MCF 10A (cell line): ENCODE measurements around the gene MIA2. TPM values are rescaled to one million over a fixed set of nuclear protein-coding genes. Genes with fewer than 3 reads are reported as not detected.
"Not testable (repeated sequence)": the region's sequence is repeated elsewhere in the genome, so short reads cannot be mapped to it uniquely, and the experiment has no call there.

Source experiments
- BruUV-seq: library from RNA; stranded (reverse); fragments of 400-500 nt; replicated peaks from 2 replicates; lab custom pipeline; 2021; lab: Mats Ljungman, UMichigan
- CTCF ChIA-PET: fragments of 300-600 bp; sonication (Branson Sonifier 250); formaldehyde crosslinking; extraction: SDS; loops from one replicate; lab custom pipeline; 2021; ENCODE audit warnings: antibody characterized with exemption, inconsistent platforms; lab: Yijun Ruan, JAX
- POLR2A ChIA-PET: fragments of 300-600, 350-650 bp; sonication (Branson Sonifier 250); formaldehyde crosslinking; extraction: SDS; loops from one replicate; lab custom pipeline; 2020; ENCODE audit warnings: antibody characterized with exemption, inconsistent platforms; lab: Yijun Ruan, JAX
- DNase-seq: peaks from one replicate; pipeline ENCODE4 v3.0.0-alpha.2; 2018; ENCODE audit not compliant: unreplicated experiment
- H3K27ac Mint-ChIP-seq: one replicate; pipeline ENCODE4 v1.8.0; 2022; ENCODE audit warnings: mild to moderate bottlenecking, low read depth, mixed read lengths; ENCODE audit not compliant: unreplicated experiment
- H3K27me3 Mint-ChIP-seq: one replicate; pipeline ENCODE4 v1.8.0; 2022; ENCODE audit warnings: mixed read lengths; ENCODE audit not compliant: insufficient read depth, unreplicated experiment
- H3K36me3 Mint-ChIP-seq: one replicate; pipeline ENCODE4 v1.8.0; 2022; ENCODE audit warnings: mild to moderate bottlenecking, moderate library complexity, mixed read lengths; ENCODE audit not compliant: insufficient read depth, unreplicated experiment
- H3K4me1 Mint-ChIP-seq: one replicate; pipeline ENCODE4 v1.8.0; 2022; ENCODE audit warnings: mixed read lengths; ENCODE audit not compliant: insufficient read depth, unreplicated experiment
- H3K4me3 Mint-ChIP-seq: one replicate; pipeline ENCODE4 v1.8.0; 2022; ENCODE audit warnings: mild to moderate bottlenecking, moderate library complexity, mixed read lengths; ENCODE audit not compliant: unreplicated experiment
- H3K9me3 Mint-ChIP-seq: one replicate; pipeline ENCODE4 v1.8.0; 2022; ENCODE audit warnings: mixed read lengths; ENCODE audit not compliant: unreplicated experiment
- intact Hi-C: fragments of 100-400 bp; cut with micrococcal nuclease; formaldehyde crosslinking; loops from 2 replicates; pipeline ENCODE4 v1.14.1; 2022
- total RNA-seq: library from RNA; stranded (reverse); gene quantifications from 2 replicates; pipeline ENCODE4 v1.2.3, GENCODE V29; 2022
- TF ChIP-seq, protein P1 (sequence below): fragments of 200-600 bp; IDR thresholded peaks from one replicate; pipeline ENCODE4 v1.8.0; 2022; ENCODE audit warnings: antibody characterized with exemption, mild to moderate bottlenecking; ENCODE audit not compliant: unreplicated experiment

Gene MIA2
- total RNA-seq, 1 experiment from 2014 or later: 63.2 TPM

DNA sequence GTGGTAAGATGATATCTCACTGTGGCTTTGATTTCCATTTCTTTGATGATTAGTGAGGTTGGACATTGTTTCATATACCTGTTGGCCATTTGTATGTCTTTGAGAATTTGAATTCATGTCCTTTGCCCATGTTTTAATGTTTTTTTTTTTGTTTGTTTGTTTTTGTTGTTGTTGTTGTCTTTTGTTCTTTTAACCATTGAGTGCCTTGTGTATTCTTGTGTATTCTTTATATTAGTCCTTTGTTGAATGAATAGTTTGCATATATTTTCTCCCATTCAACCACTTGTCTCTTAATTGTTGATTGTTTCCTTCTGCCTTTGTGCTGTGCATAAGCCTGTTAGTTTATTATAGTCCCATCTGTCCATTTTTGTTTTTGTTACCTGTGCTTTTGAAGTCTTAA, 126.6 kb downstream of the MIA2 start:
- intact Hi-C loops: no loop called here
- TF ChIP-seq, protein P1, sequence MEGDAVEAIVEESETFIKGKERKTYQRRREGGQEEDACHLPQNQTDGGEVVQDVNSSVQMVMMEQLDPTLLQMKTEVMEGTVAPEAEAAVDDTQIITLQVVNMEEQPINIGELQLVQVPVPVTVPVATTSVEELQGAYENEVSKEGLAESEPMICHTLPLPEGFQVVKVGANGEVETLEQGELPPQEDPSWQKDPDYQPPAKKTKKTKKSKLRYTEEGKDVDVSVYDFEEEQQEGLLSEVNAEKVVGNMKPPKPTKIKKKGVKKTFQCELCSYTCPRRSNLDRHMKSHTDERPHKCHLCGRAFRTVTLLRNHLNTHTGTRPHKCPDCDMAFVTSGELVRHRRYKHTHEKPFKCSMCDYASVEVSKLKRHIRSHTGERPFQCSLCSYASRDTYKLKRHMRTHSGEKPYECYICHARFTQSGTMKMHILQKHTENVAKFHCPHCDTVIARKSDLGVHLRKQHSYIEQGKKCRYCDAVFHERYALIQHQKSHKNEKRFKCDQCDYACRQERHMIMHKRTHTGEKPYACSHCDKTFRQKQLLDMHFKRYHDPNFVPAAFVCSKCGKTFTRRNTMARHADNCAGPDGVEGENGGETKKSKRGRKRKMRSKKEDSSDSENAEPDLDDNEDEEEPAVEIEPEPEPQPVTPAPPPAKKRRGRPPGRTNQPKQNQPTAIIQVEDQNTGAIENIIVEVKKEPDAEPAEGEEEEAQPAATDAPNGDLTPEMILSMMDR: no peak
- Mint-ChIP-seq H3K9me3 (no peaks in the 10 kb centered on the region), H3K27ac (no peak overlapping the region), H3K36me3 (peaks cover 42% of the 10 kb centered on the region), H3K4me1 (no peaks in the 10 kb centered on the region), H3K4me3 (no peak overlapping the region), H3K27me3 (no peaks in the 10 kb centered on the region)
- DNase-seq: no peak
- BruUV-seq: no TSS peak
- ChIA-PET CTCF (interaction anchor here (0.7 kb wide), 1 partner anchor 1468 kb away, joined by 3 read pairs; no protein-coding TSS in a partner anchor), POLR2A (no interaction called here)

DNA sequence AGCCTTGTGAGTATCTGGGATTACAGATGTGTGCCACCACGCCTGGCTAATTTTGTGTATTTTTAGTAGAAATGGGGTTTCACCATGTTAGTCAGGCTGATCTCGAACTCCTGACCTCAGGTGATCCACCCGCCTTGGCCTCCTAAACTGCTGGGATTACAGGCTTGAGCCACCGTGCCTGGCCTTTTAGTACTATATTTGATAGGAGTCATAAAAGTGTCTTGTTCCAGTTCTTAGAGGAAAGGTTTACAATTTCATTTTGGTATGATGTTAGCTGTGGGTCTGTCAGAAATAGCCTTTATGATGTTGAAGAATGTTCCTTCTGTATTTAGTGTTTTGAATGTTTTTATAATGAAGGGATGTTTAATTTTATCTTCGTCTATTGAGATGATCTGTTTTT, 127.8 kb downstream of the MIA2 start:
- BruUV-seq, H3K4me3 Mint-ChIP-seq, H3K4me1 Mint-ChIP-seq, POLR2A ChIA-PET, H3K27me3 Mint-ChIP-seq, CTCF ChIA-PET, DNase-seq, H3K9me3 Mint-ChIP-seq, H3K27ac Mint-ChIP-seq, intact Hi-C loops: not testable (repeated sequence)
- peaks cover 50% of the 10 kb centered on the region for H3K36me3 Mint-ChIP-seq

DNA sequence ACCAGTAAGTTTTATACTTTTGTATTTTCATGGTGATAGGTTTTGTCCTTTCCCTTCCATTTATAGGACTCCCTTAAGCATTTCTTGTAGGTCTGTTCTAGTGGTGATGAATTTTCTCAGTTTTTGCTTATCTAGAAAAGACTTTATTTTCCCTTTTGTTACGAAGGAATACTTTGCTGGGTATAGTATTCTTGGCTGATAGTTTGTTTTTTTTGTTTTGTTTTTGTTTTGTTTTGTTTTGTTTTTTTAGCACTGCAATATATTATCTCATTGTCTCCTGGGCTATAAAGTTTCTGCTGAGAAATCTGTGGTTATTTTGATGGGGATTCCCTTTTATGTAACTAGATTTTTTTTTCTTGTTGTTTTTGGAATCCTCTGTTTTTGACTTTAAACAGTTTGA, 130.8 kb downstream of the MIA2 start:
- Mint-ChIP-seq H3K9me3 (no peaks in the 10 kb centered on the region), H3K4me3 (no peak overlapping the region), H3K36me3 (peaks cover 46% of the 10 kb centered on the region), H3K27ac (no peak overlapping the region), H3K4me1 (peaks cover 6% of the 10 kb centered on the region), H3K27me3 (no peaks in the 10 kb centered on the region)
- BruUV-seq: no TSS peak
- CTCF ChIA-PET: no interaction called here
- TF ChIP-seq, protein P1: no peak
- intact Hi-C loops: no loop called here
- DNase-seq: no peak
- POLR2A ChIA-PET: no interaction called here

DNA sequence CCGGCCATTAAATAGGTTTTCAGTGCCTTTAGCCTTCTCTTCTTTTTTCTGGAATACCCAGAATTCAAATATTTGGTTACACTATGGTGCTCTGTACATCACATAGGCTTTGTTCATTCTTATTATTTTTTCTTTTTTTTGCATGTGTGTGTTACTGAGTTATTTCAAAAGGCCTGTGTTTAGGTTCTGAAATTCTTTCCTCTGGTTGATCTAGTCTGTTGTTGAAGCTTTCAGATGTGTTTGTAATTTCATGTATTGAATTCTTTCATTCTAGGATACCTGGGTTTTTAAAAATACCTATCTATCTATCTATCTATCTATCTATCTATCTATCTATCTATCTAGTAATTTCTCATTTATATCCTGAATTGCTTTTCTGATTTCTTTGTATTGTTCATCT, 131.6 kb downstream of the MIA2 start:
- intact Hi-C loops: loop anchor here (5.0 kb wide), 1 partner anchor 133 kb away; the partner anchor contains the start of gene MIA2
- Mint-ChIP-seq H3K36me3 (peaks cover 44% of the 10 kb centered on the region), H3K4me1 (peaks cover 6% of the 10 kb centered on the region), H3K27me3 (no peaks in the 10 kb centered on the region), H3K4me3 (no peak overlapping the region), H3K27ac (no peak overlapping the region), H3K9me3 (no peaks in the 10 kb centered on the region)
- TF ChIP-seq, protein P1: no peak
- ChIA-PET POLR2A (interaction anchor here (0.7 to 1.2 kb wide), 3 partner anchors 190 to 252 kb away, joined by 3 to 4 read pairs (median 4); partner anchors contain the start of genes PNN and TRAPPC6B), CTCF (interaction anchor here (0.6 to 1.2 kb wide), 5 partner anchors 28 to 1384 kb away, joined by 3 to 4 read pairs (median 3); no protein-coding TSS in a partner anchor)
- DNase-seq: no peak
- no TSS peak for BruUV-seq
